G401.6 (cell line): ENCODE data around the gene ADCY7.

Experiments
- FAIRE-seq: peaks from 2 replicates; lab custom pipeline; 2012; peaks lifted over from hg19 to GRCh38; lab: Jason Lieb, UNC

The ADCY7 gene

GRCh38 chr16:50268352-50268751, 2.0 kb downstream of the ADCY7 start:
- FAIRE-seq: no peak

GRCh38 chr16:50269061-50269705, 2.8 kb downstream of the ADCY7 start:
- FAIRE-seq: no peak

- FAIRE-seq: no peak
Observed at GRCh38 chr16:50269769-50270509, 3.6 kb downstream of the ADCY7 start.

- no peak for FAIRE-seq
Observed at GRCh38 chr16:50270510-50271147, 4.3 kb downstream of the ADCY7 start.

GRCh38 chr16:50271148-50272041, 5.0 kb downstream of the ADCY7 start:
- FAIRE-seq: no peak

GRCh38 chr16:50272111-50272571, 5.8 kb downstream of the ADCY7 start:
- no peak for FAIRE-seq

- FAIRE-seq: no peak
Observed at GRCh38 chr16:50272687-50273381, 6.5 kb downstream of the ADCY7 start.

GRCh38 chr16:50273382-50273690, 7.0 kb downstream of the ADCY7 start:
- no peak for FAIRE-seq

GRCh38 chr16:50273888-50274325, 7.6 kb downstream of the ADCY7 start:
- FAIRE-seq: no peak

- no peak for FAIRE-seq
Observed at GRCh38 chr16:50274326-50275097, 8.2 kb downstream of the ADCY7 start.

- FAIRE-seq: no peak
Observed at GRCh38 chr16:50275098-50275415, 8.7 kb downstream of the ADCY7 start.

- no peak for FAIRE-seq
Observed at GRCh38 chr16:50275428-50276325, 9.3 kb downstream of the ADCY7 start.

- FAIRE-seq: no peak
Observed at GRCh38 chr16:50276326-50276640, 9.9 kb downstream of the ADCY7 start.

- FAIRE-seq: no peak
Observed at GRCh38 chr16:50276801-50277555, 10.6 kb downstream of the ADCY7 start.

- FAIRE-seq: no peak
Observed at GRCh38 chr16:50278251-50278650, 11.9 kb downstream of the ADCY7 start.

- FAIRE-seq: no peak
Observed at GRCh38 chr16:50279504-50279865, 13.1 kb downstream of the ADCY7 start.

GRCh38 chr16:50280932-50281331, 14.6 kb downstream of the ADCY7 start:
- no peak for FAIRE-seq

GRCh38 chr16:50281391-50282009, 15.1 kb downstream of the ADCY7 start:
- FAIRE-seq: no peak

GRCh38 chr16:50282010-50282538, 15.7 kb downstream of the ADCY7 start:
- no peak for FAIRE-seq
